ENCODE measurements around the gene GHITM.

The GHITM gene

GRCh38 chr10:84193846-84194423 is 54.6 kb downstream of the GHITM start:
- Histone ChIP-seq H3K27ac (no peak overlapping the region), H3K9me3 (ENCODE audit: low read depth, low read length) (no peaks in the 10 kb centered on the region), H3K4me3 (no peak overlapping the region), H3K36me3 (ENCODE audit: insufficient read depth, low read length) (no peaks in the 10 kb centered on the region), H3K9ac (ENCODE audit: insufficient read length) (no peak overlapping the region)
- no peak for DNase-seq (ENCODE audit: low read depth, low spot score)
- TF ChIP-seq EZH2 (IDR thresholded peaks at IDR 0.05) = no peak
- TF ChIP-seq FOXP2 (optimal IDR thresholded peaks at IDR 0.05; ENCODE audit: control extremely low read depth, extremely low read length, insufficient read depth) = no peak
- TF ChIP-seq POLR2AphosphoS5 (IDR thresholded peaks at IDR 0.05; ENCODE audit: borderline replicate concordance, low read depth, low read length) = no peak

- Histone ChIP-seq H3K36me3 (ENCODE audit: insufficient read depth, low read length) (no peaks in the 10 kb centered on the region), H3K4me3 (no peak within 1 kb of the TSS), H3K9ac (ENCODE audit: insufficient read length) (no peak within 1 kb of the TSS), H3K27ac (no peak within 1 kb of the TSS), H3K9me3 (ENCODE audit: low read depth, low read length) (no peaks in the 10 kb centered on the region)
- TF ChIP-seq FOXP2 (optimal IDR thresholded peaks at IDR 0.05; ENCODE audit: control extremely low read depth, extremely low read length, insufficient read depth) = no peak
- TF ChIP-seq EZH2 (IDR thresholded peaks at IDR 0.05) = no peak
- no peak for TF ChIP-seq POLR2AphosphoS5 (IDR thresholded peaks at IDR 0.05; ENCODE audit: borderline replicate concordance, low read depth, low read length)
- DNase-seq (ENCODE audit: low read depth, low spot score) = no peak
These were observed 55.2 kb downstream of the GHITM start, which contains the start of gene CDHR1 for GRCh38 chr10:84194424-84195043. TSS of gene CDHR1 (plus strand) at chr10:84194537. CDS start at chr10:84194761, 224 bp downstream.

- no peak overlapping the region for H3K9ac ChIP-seq (ENCODE audit: insufficient read length)
- no peak overlapping the region for H3K27ac ChIP-seq
- DNase-seq (ENCODE audit: low read depth, low spot score) = no peak
- TF ChIP-seq FOXP2 (optimal IDR thresholded peaks at IDR 0.05; ENCODE audit: control extremely low read depth, extremely low read length, insufficient read depth) = no peak
- TF ChIP-seq POLR2AphosphoS5 (IDR thresholded peaks at IDR 0.05; ENCODE audit: borderline replicate concordance, low read depth, low read length) = no peak
- no peak for TF ChIP-seq EZH2 (IDR thresholded peaks at IDR 0.05)
- no peaks in the 10 kb centered on the region for H3K36me3 ChIP-seq (ENCODE audit: insufficient read depth, low read length)
- H3K4me3 ChIP-seq = no peak overlapping the region
- no peaks in the 10 kb centered on the region for H3K9me3 ChIP-seq (ENCODE audit: low read depth, low read length)
These were observed 55.9 kb downstream of the GHITM start for GRCh38 chr10:84195044-84195830.

GRCh38 chr10:84196083-84196482 is 56.8 kb downstream of the GHITM start:
- TF ChIP-seq POLR2AphosphoS5 (IDR thresholded peaks at IDR 0.05; ENCODE audit: borderline replicate concordance, low read depth, low read length) (no peak), EZH2 (IDR thresholded peaks at IDR 0.05) (no peak), FOXP2 (optimal IDR thresholded peaks at IDR 0.05; ENCODE audit: control extremely low read depth, extremely low read length, insufficient read depth) (no peak)
- DNase-seq (ENCODE audit: low read depth, low spot score) = no peak
- H3K27ac ChIP-seq = no peak overlapping the region
- H3K9ac ChIP-seq (ENCODE audit: insufficient read length) = no peak overlapping the region
- no peaks in the 10 kb centered on the region for H3K36me3 ChIP-seq (ENCODE audit: insufficient read depth, low read length)
- H3K9me3 ChIP-seq (ENCODE audit: low read depth, low read length) = no peaks in the 10 kb centered on the region
- H3K4me3 ChIP-seq = no peak overlapping the region

GRCh38 chr10:84196941-84197340 is 57.6 kb downstream of the GHITM start:
- no peak overlapping the region for H3K4me3 ChIP-seq
- no peaks in the 10 kb centered on the region for H3K9me3 ChIP-seq (ENCODE audit: low read depth, low read length)
- DNase-seq (ENCODE audit: low read depth, low spot score) = no peak
- no peak for TF ChIP-seq EZH2 (IDR thresholded peaks at IDR 0.05)
- no peak for TF ChIP-seq POLR2AphosphoS5 (IDR thresholded peaks at IDR 0.05; ENCODE audit: borderline replicate concordance, low read depth, low read length)
- TF ChIP-seq FOXP2 (optimal IDR thresholded peaks at IDR 0.05; ENCODE audit: control extremely low read depth, extremely low read length, insufficient read depth) = no peak
- no peak overlapping the region for H3K9ac ChIP-seq (ENCODE audit: insufficient read length)
- H3K27ac ChIP-seq = no peak overlapping the region
- H3K36me3 ChIP-seq (ENCODE audit: insufficient read depth, low read length) = no peaks in the 10 kb centered on the region

- H3K9ac ChIP-seq (ENCODE audit: insufficient read length) = no peak overlapping the region
- H3K9me3 ChIP-seq (ENCODE audit: low read depth, low read length) = no peaks in the 10 kb centered on the region
- no peak overlapping the region for H3K27ac ChIP-seq
- no peaks in the 10 kb centered on the region for H3K36me3 ChIP-seq (ENCODE audit: insufficient read depth, low read length)
- TF ChIP-seq EZH2 (IDR thresholded peaks at IDR 0.05) (no peak), FOXP2 (optimal IDR thresholded peaks at IDR 0.05; ENCODE audit: control extremely low read depth, extremely low read length, insufficient read depth) (no peak), POLR2AphosphoS5 (IDR thresholded peaks at IDR 0.05; ENCODE audit: borderline replicate concordance, low read depth, low read length) (no peak)
- no peak overlapping the region for H3K4me3 ChIP-seq
- DNase-seq (ENCODE audit: low read depth, low spot score) = no peak
These were observed 58.3 kb downstream of the GHITM start for GRCh38 chr10:84197643-84198042.

GRCh38 chr10:84198206-84198915 is 59.1 kb downstream of the GHITM start:
- Histone ChIP-seq H3K4me3 (no peak overlapping the region), H3K36me3 (ENCODE audit: insufficient read depth, low read length) (no peaks in the 10 kb centered on the region), H3K9me3 (ENCODE audit: low read depth, low read length) (no peaks in the 10 kb centered on the region), H3K27ac (no peak overlapping the region), H3K9ac (ENCODE audit: insufficient read length) (no peak overlapping the region)
- DNase-seq (ENCODE audit: low read depth, low spot score) = no peak
- TF ChIP-seq FOXP2 (optimal IDR thresholded peaks at IDR 0.05; ENCODE audit: control extremely low read depth, extremely low read length, insufficient read depth) (no peak), EZH2 (IDR thresholded peaks at IDR 0.05) (no peak), POLR2AphosphoS5 (IDR thresholded peaks at IDR 0.05; ENCODE audit: borderline replicate concordance, low read depth, low read length) (no peak)
